Prostate gland (tissue), 2 donors: ENCODE measurements around the gene CEP164. TPM values are rescaled to one million over a fixed set of nuclear protein-coding genes. Genes with fewer than 3 reads are reported as not detected.

Experiments used
- DNase-seq: peaks from one replicate; pipeline ENCODE4 v3.0.0-alpha.2; 2019; ENCODE audit warnings: low spot score
- H3K27ac ChIP-seq, 2 donors: fragments of 200-600 bp; sonication (generic); 2 replicates each; pipeline ENCODE4 v1.5.1; 2017 to 2019
- H3K27me3 ChIP-seq: fragments of 200-600 bp; sonication (generic); replicated peaks from 2 replicates; pipeline ENCODE4 v1.5.1; 2019; ENCODE audit not compliant: insufficient read depth
- H3K36me3 ChIP-seq, 2 donors: fragments of 200-600 bp; sonication (generic); 1 replicate in 1 of 2; 2 replicates in 1 of 2; pipeline versions ENCODE4 v1.5.1 to v1.8.1; 2017 to 2019
- H3K4me1 ChIP-seq: fragments of 200-600 bp; sonication (generic); replicated peaks from 2 replicates; pipeline ENCODE4 v1.5.1; 2019
- H3K4me3 ChIP-seq, 2 donors: fragments of 200-600 bp; sonication (generic); 2 replicates each; pipeline ENCODE4 v1.5.1; 2017 to 2019
- H3K9me3 ChIP-seq: fragments of 200-600 bp; sonication (generic); 2 replicates; pipeline ENCODE4 v1.5.1; 2017
- CTCF ChIP-seq, 4 experiments: fragments of 200-600 bp in 2 of 4; fragments of 450-650 bp in 2 of 4; sonication (generic) in 2 of 4; IDR thresholded peaks; 1 replicate in 3 of 4; 2 replicates in 1 of 4; pipeline ENCODE4 v1.5.1; 2016 to 2019; ENCODE audit warnings: antibody characterized with exemption in 4 of 4, mild to moderate bottlenecking in 2 of 4, moderate library complexity in 2 of 4
- POLR2A ChIP-seq: fragments of 450-650 bp; IDR thresholded peaks from one replicate; pipeline ENCODE4 v1.6.1; 2016; ENCODE audit warnings: antibody characterized with exemption, mild to moderate bottlenecking
- POLR2AphosphoS5 ChIP-seq: sonication (generic); formaldehyde crosslinking; IDR thresholded peaks from one replicate; pipeline ENCODE4 v1.6.1; 2017; ENCODE audit warnings: antibody characterized with exemption
- WGBS: methylation state at CpG from one replicate; pipeline ENCODE4 v1.1.5; 2018; 5-methylcytosine and 5-hydroxymethylcytosine counted together
- intact Hi-C: fragments of 100-400 bp; cut with DNase I; formaldehyde crosslinking; loops from one replicate; pipeline ENCODE4 v1.14.2; 2022
- total RNA-seq, 2 donors: library from RNA; depleted of rRNA; stranded (reverse); fragments of >200 nt; gene quantifications; one replicate each; pipeline ENCODE4 v1.1.0, GENCODE V29; 2016

The CEP164 gene
- total RNA-seq, 2 donors from 2014 or later, result 27.7 to 40.6 TPM

- WGBS, result 85% methylated on average over 32 of the region's 32 CpGs
- no peak overlapping the region for H3K27ac ChIP-seq
- no peaks in the 10 kb centered on the region for H3K36me3 ChIP-seq
- intact Hi-C loops, result no loop called here
- no peaks in the 10 kb centered on the region for H3K9me3 ChIP-seq
- no peaks in the 10 kb centered on the region for H3K4me1 ChIP-seq
- no peak for TF ChIP-seq POLR2A
- no peak for TF ChIP-seq POLR2AphosphoS5
- no peak for TF ChIP-seq CTCF (IDR thresholded peaks at IDR 0.05)
- no peak for DNase-seq
- H3K27me3 ChIP-seq, result no peaks in the 10 kb centered on the region
- no peak overlapping the region for H3K4me3 ChIP-seq
Measured at GRCh38 chr11:117428186-117428855, 100.7 kb downstream of the CEP164 start.

- Histone ChIP-seq H3K27me3 (no peaks in the 10 kb centered on the region), H3K27ac (no peak overlapping the region), H3K4me1 (no peaks in the 10 kb centered on the region), H3K9me3 (no peaks in the 10 kb centered on the region), H3K4me3 (no peak overlapping the region), H3K36me3 (no peaks in the 10 kb centered on the region)
- intact Hi-C loops, result no loop called here
- TF ChIP-seq CTCF (IDR thresholded peaks at IDR 0.05) (no peak), POLR2AphosphoS5 (no peak), POLR2A (no peak)
- WGBS, result 94% methylated on average over 6 of the region's 7 CpGs
- DNase-seq, result no peak
Measured at GRCh38 chr11:117428856-117429229, 101.2 kb downstream of the CEP164 start.

GRCh38 chr11:117430293-117430955 is 102.8 kb downstream of the CEP164 start:
- no peaks in the 10 kb centered on the region for H3K9me3 ChIP-seq
- intact Hi-C loops, result no loop called here
- H3K36me3 ChIP-seq, result no peaks in the 10 kb centered on the region
- DNase-seq, result no peak
- H3K27me3 ChIP-seq, result no peaks in the 10 kb centered on the region
- no peak overlapping the region for H3K27ac ChIP-seq
- H3K4me1 ChIP-seq, result no peaks in the 10 kb centered on the region
- no peak overlapping the region for H3K4me3 ChIP-seq
- TF ChIP-seq POLR2A (no peak), POLR2AphosphoS5 (no peak), CTCF (IDR thresholded peaks at IDR 0.05) (no peak)
- WGBS, result 90% methylated on average over 15 of the region's 15 CpGs

GRCh38 chr11:117431436-117431835 is 103.8 kb downstream of the CEP164 start:
- TF ChIP-seq CTCF (IDR thresholded peaks at IDR 0.05) (no peak), POLR2A (no peak), POLR2AphosphoS5 (no peak)
- Histone ChIP-seq H3K4me3 (no peak overlapping the region), H3K4me1 (no peaks in the 10 kb centered on the region), H3K27me3 (no peaks in the 10 kb centered on the region), H3K9me3 (no peaks in the 10 kb centered on the region), H3K27ac (no peak overlapping the region), H3K36me3 (no peaks in the 10 kb centered on the region)
- DNase-seq, result no peak
- intact Hi-C loops, result no loop called here
- WGBS, result 83% methylated on average over 7 of the region's 7 CpGs

GRCh38 chr11:117433717-117434116 is 106.1 kb downstream of the CEP164 start:
- Histone ChIP-seq H3K36me3 (no peaks in the 10 kb centered on the region), H3K27ac (no peak overlapping the region), H3K4me1 (no peaks in the 10 kb centered on the region), H3K9me3 (no peaks in the 10 kb centered on the region), H3K4me3 (no peak overlapping the region), H3K27me3 (no peaks in the 10 kb centered on the region)
- TF ChIP-seq POLR2AphosphoS5 (no peak), POLR2A (no peak), CTCF (IDR thresholded peaks at IDR 0.05) (no peak)
- DNase-seq, result no peak
- intact Hi-C loops, result no loop called here
